Esophagus squamous epithelium (tissue), 4 donors: ENCODE results near the gene PILRB.

Experiments used
- POLR2A ChIP-seq, 4 donors: fragments of 450-650 bp; IDR thresholded peaks; one replicate each; pipeline ENCODE4 v1.6.1; 2017; ENCODE audit warnings: antibody characterized with exemption in 4 of 4, mild to moderate bottlenecking in 4 of 4, moderate library complexity in 3 of 4
- TF ChIP-seq, protein P1 (sequence below), 6 experiments: fragments of 450-650 bp in 4 of 6; fragments of 200-600 bp in 2 of 6; sonication (generic) in 2 of 6; IDR thresholded peaks; one replicate each; pipeline ENCODE4 v1.5.1; 2016 to 2019; ENCODE audit warnings: antibody characterized with exemption in 6 of 6, mild to moderate bottlenecking in 4 of 6, moderate library complexity in 4 of 6

DNA sequence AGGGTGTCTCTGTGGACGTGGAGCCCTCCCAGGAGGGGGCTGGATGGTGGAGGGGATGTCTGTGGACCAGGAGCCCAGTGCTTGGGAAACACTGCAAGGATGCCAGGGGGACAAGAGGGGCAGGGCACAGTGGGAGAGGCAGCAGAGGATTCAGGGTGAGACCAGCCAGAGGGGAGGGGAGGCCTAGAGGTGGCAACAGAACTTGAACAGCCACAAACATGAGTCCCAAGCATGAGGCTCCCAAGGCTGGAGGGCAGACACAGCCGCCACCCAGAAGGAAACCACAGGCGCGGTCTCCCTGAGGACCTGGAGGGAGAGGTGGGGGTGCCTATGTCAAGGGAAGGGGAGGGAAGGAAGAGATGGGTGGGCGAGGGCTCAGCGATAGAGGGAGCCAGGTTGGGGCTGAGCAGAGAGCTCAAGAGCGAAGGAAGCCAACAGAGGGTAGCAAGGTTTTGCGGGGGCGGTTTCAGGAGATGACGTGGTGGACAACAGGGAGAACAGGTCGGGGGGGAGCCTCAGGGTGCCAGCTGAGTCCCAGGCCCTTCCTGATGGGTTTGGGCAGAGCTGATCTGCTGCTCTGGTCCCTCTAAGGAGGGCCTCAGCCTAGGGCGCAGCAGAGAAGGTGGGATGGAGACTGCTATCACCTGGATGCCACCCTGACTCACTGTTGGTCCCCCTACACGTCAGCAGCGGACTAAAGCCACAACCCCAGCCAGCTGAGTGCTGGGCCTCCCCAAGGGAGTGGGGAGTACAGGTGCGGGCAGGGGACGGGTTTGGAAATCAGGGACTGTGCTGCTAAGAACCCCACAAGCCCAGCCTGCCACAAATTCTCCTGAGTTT is 8.7 kb downstream of the PILRB start:
- TF ChIP-seq, protein P1, sequence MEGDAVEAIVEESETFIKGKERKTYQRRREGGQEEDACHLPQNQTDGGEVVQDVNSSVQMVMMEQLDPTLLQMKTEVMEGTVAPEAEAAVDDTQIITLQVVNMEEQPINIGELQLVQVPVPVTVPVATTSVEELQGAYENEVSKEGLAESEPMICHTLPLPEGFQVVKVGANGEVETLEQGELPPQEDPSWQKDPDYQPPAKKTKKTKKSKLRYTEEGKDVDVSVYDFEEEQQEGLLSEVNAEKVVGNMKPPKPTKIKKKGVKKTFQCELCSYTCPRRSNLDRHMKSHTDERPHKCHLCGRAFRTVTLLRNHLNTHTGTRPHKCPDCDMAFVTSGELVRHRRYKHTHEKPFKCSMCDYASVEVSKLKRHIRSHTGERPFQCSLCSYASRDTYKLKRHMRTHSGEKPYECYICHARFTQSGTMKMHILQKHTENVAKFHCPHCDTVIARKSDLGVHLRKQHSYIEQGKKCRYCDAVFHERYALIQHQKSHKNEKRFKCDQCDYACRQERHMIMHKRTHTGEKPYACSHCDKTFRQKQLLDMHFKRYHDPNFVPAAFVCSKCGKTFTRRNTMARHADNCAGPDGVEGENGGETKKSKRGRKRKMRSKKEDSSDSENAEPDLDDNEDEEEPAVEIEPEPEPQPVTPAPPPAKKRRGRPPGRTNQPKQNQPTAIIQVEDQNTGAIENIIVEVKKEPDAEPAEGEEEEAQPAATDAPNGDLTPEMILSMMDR (IDR thresholded peaks at IDR 0.05), result no peak
- TF ChIP-seq POLR2A (IDR thresholded peaks at IDR 0.05), result no peak
